MM.1S (cell line): Measurements from ENCODE around the gene AGBL4.

Experiments used
- DNase-seq: peaks from one replicate; pipeline ENCODE4 v3.0.0-alpha.2; 2015
- H2AFZ ChIP-seq: fragments of 300-600 bp; sonication (generic); 2 replicates; pipeline ENCODE4 v1.6.0; 2016; ENCODE audit warnings: antibody characterized with exemption, low read length
- H3F3A ChIP-seq: fragments of 300-600 bp; sonication (generic); 2 replicates; pipeline ENCODE4 v1.6.1; 2016; ENCODE audit warnings: mild to moderate bottlenecking, antibody characterized with exemption, low read length, moderate library complexity, mixed read lengths; ENCODE audit not compliant: insufficient read depth
- H3K27ac ChIP-seq: fragments of 300-600 bp; sonication (generic); 2 replicates; pipeline ENCODE4 v1.5.1; 2016; ENCODE audit warnings: mild to moderate bottlenecking, low read length
- H3K27me3 ChIP-seq: fragments of 300-600 bp; sonication (generic); replicated peaks from 2 replicates; pipeline ENCODE4 v1.6.0; 2016; ENCODE audit warnings: low read length; ENCODE audit not compliant: insufficient read depth
- H3K36me3 ChIP-seq: fragments of 300-600 bp; sonication (generic); replicated peaks from 2 replicates; pipeline ENCODE4 v1.6.1; 2016; ENCODE audit warnings: mild to moderate bottlenecking, low read length, mixed read lengths; ENCODE audit not compliant: insufficient read depth
- H3K4me1 ChIP-seq: fragments of 300-600 bp; sonication (generic); 2 replicates; pipeline ENCODE4 v1.6.1; 2016; ENCODE audit warnings: low read length, mixed read lengths
- H3K4me2 ChIP-seq: fragments of 300-600 bp; sonication (generic); 2 replicates; pipeline ENCODE4 v1.6.0; 2016; ENCODE audit warnings: low read depth, low read length
- H3K4me3 ChIP-seq: fragments of 300-600 bp; sonication (generic); 2 replicates; pipeline ENCODE4 v1.5.1; 2016; ENCODE audit warnings: low read length, mixed read lengths
- H3K79me2 ChIP-seq: fragments of 300-600 bp; sonication (generic); 2 replicates; pipeline ENCODE4 v1.6.1; 2016; ENCODE audit warnings: mixed run types, low read length, mixed read lengths
- H3K9ac ChIP-seq: fragments of 300-600 bp; sonication (generic); 2 replicates; pipeline ENCODE4 v1.6.1; 2016; ENCODE audit warnings: low read length, mixed read lengths
- H3K9me2 ChIP-seq: fragments of 300-600 bp; sonication (generic); replicated peaks from 2 replicates; pipeline ENCODE4 v1.6.1; 2016; ENCODE audit warnings: mild to moderate bottlenecking, low read length, mixed read lengths; ENCODE audit not compliant: insufficient read depth
- H3K9me3 ChIP-seq: fragments of 300-600 bp; sonication (generic); replicated peaks from 2 replicates; pipeline ENCODE4 v1.6.1; 2016; ENCODE audit warnings: mild to moderate bottlenecking, low read length, mixed read lengths; ENCODE audit not compliant: insufficient read depth
- H4K20me1 ChIP-seq: fragments of 300-600 bp; sonication (generic); 2 replicates; pipeline ENCODE4 v1.6.1; 2016; ENCODE audit warnings: mild to moderate bottlenecking, low read length, moderate library complexity, mixed read lengths; ENCODE audit not compliant: insufficient read depth
- CTCF ChIP-seq: fragments of 300-600 bp; sonication (generic); IDR thresholded peaks from 2 replicates; pipeline ENCODE4 v1.5.1; 2016; ENCODE audit warnings: antibody characterized with exemption, low read length, mixed read lengths
- EZH2 ChIP-seq: fragments of 300-600 bp; sonication (generic); optimal IDR thresholded peaks from 2 replicates; pipeline ENCODE3; 2017; ENCODE audit warnings: low read depth, mild to moderate bottlenecking, antibody characterized with exemption, low read length, mixed read lengths
- EZH2phosphoT487 ChIP-seq: fragments of 300-600 bp; sonication (generic); IDR thresholded peaks from 2 replicates; pipeline ENCODE4 v1.6.1; 2018; ENCODE audit warnings: antibody characterized with exemption, low read length

AGBL4 gene

GRCh38 chr1:48643193-48643592, 1380.6 kb downstream of the AGBL4 start:
- Histone ChIP-seq H3K9ac (no peak overlapping the region), H3K4me1 (no peaks in the 10 kb centered on the region), H3K79me2 (no peaks in the 10 kb centered on the region), H3K36me3 (no peaks in the 10 kb centered on the region), H3K9me3 (no peaks in the 10 kb centered on the region), H3K27me3 (no peaks in the 10 kb centered on the region), H3F3A (no peaks in the 10 kb centered on the region), H2AFZ (no peak overlapping the region), H3K9me2 (no peaks in the 10 kb centered on the region), H3K27ac (no peak overlapping the region), H4K20me1 (no peaks in the 10 kb centered on the region), H3K4me2 (no peak overlapping the region), H3K4me3 (no peak overlapping the region)
- no peak for DNase-seq
- TF ChIP-seq EZH2phosphoT487 (no peak), CTCF (no peak), EZH2 (no peak)

GRCh38 chr1:48640836-48641492, 1382.8 kb downstream of the AGBL4 start:
- Histone ChIP-seq H3K9ac (no peak overlapping the region), H3K36me3 (no peaks in the 10 kb centered on the region), H3K4me1 (no peaks in the 10 kb centered on the region), H3F3A (no peaks in the 10 kb centered on the region), H3K9me3 (no peaks in the 10 kb centered on the region), H4K20me1 (no peaks in the 10 kb centered on the region), H3K79me2 (no peaks in the 10 kb centered on the region), H3K27me3 (no peaks in the 10 kb centered on the region), H3K27ac (no peak overlapping the region), H3K4me3 (no peak overlapping the region), H2AFZ (no peak overlapping the region), H3K9me2 (no peaks in the 10 kb centered on the region), H3K4me2 (no peak overlapping the region)
- no peak for TF ChIP-seq EZH2
- no peak for TF ChIP-seq EZH2phosphoT487
- no peak for TF ChIP-seq CTCF
- DNase-seq, result no peak

- H3F3A ChIP-seq, result no peaks in the 10 kb centered on the region
- no peak overlapping the region for H3K27ac ChIP-seq
- no peaks in the 10 kb centered on the region for H3K4me1 ChIP-seq
- no peaks in the 10 kb centered on the region for H3K36me3 ChIP-seq
- no peaks in the 10 kb centered on the region for H3K79me2 ChIP-seq
- DNase-seq, result no peak
- no peaks in the 10 kb centered on the region for H4K20me1 ChIP-seq
- no peaks in the 10 kb centered on the region for H3K9me3 ChIP-seq
- no peak overlapping the region for H3K4me3 ChIP-seq
- no peaks in the 10 kb centered on the region for H3K27me3 ChIP-seq
- no peak overlapping the region for H3K9ac ChIP-seq
- no peaks in the 10 kb centered on the region for H3K9me2 ChIP-seq
- H2AFZ ChIP-seq, result no peak overlapping the region
- no peak for TF ChIP-seq CTCF
- TF ChIP-seq EZH2phosphoT487, result no peak
- H3K4me2 ChIP-seq, result no peak overlapping the region
These were observed 1393.9 kb downstream of the AGBL4 start for GRCh38 chr1:48629867-48630266.
